ENCODE measurements around the gene NTS.

Gene NTS, protein sequence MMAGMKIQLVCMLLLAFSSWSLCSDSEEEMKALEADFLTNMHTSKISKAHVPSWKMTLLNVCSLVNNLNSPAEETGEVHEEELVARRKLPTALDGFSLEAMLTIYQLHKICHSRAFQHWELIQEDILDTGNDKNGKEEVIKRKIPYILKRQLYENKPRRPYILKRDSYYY

DNA sequence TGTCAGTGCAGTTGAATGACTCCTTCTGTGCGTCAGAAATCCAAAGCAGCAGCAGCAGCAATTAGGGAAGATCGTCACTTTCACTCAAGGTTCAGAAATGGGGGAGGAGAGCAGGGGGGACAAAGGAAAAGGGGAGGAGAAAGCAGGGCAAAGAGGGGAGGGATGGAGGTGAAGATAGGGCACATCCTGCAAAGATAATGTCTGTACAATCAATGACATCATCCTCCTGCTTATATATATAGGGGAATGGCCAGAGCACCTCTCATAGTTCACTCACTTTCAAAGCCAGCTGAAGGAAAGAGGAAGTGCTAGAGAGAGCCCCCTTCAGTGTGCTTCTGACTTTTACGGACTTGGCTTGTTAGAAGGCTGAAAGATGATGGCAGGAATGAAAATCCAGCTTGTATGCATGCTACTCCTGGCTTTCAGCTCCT, at the start of gene NTS:
Gene NTS, plus strand, starts transcription at position 265 of the 431 bp plus-strand sequence. Its CDS starts 109 bp downstream, at position 374.
- DNase-seq (ENCODE audit: low spot score): no peak

DNA sequence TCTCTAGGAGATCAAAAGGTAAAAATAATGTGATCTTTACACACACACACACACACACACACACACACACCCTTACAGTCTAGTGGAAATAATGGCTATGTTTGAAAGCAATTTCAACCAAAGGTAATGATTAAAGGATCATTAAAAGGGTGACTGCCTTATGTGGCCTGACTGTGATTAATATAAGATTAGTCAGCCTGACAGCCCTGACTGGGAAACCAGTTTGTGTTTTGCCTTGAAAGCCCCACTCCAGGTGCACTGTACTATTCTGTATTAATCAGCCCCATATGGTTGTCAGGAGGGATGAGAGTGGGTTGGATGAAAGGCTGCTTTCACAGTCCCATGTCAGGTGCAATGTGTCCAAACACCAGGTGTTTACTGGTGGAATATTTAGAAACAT, 48.3 kb upstream of the NTS start:
- no peak for DNase-seq (ENCODE audit: low spot score)

DNA sequence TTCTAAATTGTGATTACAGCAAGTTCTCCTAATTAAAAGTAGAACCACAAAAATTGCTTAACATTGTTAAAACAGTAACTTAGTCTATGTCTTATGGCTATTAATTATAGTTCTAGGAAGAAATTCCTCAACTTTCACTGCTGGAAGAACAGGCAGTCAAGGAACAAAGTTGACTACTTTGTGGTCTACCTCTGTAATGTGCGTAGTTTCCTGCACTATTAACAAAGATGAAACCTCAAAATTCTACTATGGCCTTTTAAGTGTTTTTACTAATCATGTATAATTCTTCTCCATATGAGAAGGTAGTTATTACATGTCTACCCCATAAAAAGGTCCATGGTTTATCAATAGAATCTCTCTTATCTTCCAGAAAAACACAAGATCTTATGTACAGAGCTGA, 45.5 kb upstream of the NTS start:
- DNase-seq (ENCODE audit: low spot score): no peak

DNA sequence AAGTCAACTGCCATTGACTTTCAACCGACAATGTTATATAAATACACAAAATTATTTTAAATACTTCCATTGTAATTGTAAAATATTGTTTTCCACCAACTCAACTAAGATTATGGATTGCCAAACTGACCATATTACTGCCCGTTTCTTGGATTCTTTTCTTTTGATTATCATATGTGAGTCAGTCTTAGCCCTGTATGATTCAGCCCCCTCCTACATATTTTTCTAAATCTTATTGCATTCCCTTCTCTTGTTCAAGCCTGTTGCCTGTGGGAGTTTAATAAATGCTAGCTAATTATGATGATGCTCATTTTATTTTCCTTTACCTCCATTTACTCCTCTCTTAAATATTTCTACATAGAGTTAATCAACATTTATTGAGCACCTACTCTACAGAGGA, 44.7 kb upstream of the NTS start:
- no peak for DNase-seq (ENCODE audit: low spot score)

DNA sequence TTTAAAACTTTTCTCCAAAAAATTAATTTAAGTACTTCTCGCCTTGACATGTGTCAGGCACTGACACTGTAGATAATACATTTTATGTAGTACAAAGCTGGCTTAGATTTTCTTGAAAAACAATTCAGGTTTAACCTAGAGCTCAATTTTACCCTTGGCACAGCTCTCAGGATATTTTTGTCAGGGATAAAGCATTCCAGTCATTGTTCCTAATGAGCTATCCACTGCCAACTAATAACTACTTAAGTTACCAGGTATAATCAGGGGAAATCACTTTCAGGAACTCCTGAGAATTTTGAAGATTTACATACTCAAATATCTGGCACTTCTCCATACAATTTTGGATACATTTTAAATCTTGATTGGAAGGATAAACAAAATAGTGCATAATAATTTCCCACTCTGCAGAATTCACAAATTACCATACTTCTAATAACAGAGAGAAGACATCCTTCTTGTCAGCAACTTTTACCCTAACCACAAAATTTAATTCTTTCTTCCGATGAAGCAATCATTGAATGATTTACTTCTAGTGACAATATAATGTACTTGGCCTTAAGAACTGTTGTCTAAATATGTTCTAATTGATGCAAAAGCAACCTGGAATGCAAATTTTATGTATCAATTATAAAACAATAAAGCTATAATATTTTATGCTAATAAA, 42.6 kb upstream of the NTS start:
- no peak for DNase-seq (ENCODE audit: low spot score)

DNA sequence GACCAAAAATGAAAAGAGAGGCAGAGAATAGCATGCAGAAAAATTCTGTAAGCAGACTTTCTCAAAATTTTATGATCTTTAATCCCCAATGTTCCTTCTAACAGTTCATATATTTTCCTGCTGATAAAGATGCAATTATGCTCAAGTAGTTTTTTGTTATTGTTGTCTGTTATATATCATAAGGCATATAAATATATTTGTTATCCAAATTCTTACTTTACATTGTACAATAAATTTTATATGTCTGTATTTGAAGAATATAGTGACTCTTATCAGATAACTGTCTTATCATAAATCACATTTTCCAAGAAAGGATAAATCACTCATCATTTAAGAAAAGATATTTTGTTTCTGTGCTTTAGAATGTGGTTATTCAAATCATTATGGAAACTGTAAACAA, 40.5 kb upstream of the NTS start:
- DNase-seq (ENCODE audit: low spot score): no peak

DNA sequence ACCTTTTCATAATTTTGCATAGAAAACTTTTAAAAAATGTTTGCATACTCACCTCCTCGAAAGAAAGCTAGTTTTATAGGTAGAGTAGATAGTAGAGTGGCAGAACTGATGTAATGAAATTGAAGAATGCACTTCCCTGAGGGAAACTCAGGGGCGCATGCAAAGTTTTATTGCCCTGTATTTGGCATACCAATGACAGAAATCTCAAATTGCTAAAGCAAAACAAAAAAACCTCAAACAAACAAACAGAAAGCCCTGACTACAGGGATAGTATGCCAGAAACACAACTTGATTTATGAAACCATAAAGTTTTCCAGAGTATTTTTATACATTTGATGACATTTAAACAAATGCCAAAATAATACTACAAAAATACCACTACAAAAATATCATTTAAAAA, 39.7 kb upstream of the NTS start:
- no peak for DNase-seq (ENCODE audit: low spot score)

DNA sequence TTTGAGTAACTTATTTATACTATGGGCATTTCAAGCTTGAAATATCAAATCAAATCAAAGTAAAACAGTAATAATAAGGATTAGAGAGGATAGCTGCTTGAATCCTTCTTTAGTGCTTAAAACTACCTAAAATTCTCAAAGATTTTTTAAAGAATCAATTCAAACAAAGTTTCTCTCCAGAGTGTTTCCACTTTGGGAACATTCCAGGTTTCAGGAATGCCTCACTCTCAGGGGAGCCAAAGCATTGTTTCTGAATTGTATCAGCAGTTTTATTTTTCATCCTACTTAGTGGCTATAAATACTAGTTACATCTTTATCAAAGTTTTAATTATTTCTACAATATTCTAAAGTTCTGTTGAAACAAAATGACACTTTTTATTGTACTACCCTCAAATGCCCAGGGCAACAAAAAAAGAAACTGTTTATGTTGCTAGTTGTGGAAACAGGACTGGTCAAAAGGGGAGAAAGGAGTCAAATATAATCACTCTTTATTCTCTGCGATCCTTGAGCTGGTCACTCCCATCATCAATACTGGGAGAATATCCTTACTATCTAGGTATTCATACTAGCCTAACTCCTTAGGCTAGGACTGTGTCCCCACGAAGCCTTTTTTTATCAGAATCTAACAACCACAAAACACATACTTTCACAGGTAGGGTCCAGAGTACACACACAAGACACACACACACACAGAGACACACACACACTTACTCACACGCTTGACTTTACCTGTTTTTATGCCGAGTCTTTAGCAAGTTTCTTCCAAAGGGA, 38.5 kb upstream of the NTS start:
- no peak for DNase-seq (ENCODE audit: low spot score)

DNA sequence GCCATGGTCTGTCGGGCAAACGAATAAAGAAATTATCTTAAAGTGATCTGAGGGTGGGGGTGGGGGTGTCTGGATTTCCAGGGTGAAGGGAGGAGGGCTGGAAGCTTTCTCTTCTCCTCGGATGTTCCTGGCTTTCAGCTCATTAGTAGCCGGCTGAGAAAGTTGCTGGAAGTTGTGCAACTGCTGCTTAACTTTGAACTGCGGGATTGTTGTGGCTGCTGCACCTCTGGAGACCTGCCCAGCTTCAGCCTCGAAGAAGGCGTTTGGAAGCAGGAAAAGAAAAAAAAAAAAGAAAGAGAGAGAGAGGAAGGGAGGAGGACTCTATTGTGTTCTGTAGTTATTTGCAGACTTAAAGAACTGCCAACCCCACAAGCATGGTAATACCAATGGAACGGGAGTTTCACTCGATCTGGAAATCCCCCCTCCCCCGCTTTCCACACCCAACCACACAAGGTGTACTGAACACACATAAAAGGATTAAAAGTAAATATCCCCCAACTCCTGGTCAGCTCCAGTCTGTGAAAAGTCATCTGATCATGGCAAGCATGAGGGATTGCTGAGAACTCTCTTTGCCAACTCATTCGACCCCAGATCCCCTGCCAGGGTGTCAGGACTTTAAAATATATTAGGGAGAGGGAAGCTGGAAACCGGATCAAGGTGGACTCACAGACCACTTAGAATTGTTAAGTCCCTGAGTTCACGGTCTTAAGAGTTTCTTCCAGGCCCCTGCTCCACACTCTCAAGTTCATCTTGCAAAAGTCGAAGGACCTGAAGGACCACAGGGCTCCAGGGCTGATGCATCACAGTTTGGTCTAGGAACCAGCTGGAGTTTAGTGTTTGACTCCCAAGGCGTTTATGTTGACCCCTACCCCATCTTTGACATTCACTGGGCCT, 37.7 kb upstream of the NTS start, which contains the start of gene RASSF9:
Gene RASSF9, minus strand, starts transcription at position 213 of the 894 bp plus-strand sequence. Its CDS starts 208 bp downstream, at position 5.
- no peak for DNase-seq (ENCODE audit: low spot score)

DNA sequence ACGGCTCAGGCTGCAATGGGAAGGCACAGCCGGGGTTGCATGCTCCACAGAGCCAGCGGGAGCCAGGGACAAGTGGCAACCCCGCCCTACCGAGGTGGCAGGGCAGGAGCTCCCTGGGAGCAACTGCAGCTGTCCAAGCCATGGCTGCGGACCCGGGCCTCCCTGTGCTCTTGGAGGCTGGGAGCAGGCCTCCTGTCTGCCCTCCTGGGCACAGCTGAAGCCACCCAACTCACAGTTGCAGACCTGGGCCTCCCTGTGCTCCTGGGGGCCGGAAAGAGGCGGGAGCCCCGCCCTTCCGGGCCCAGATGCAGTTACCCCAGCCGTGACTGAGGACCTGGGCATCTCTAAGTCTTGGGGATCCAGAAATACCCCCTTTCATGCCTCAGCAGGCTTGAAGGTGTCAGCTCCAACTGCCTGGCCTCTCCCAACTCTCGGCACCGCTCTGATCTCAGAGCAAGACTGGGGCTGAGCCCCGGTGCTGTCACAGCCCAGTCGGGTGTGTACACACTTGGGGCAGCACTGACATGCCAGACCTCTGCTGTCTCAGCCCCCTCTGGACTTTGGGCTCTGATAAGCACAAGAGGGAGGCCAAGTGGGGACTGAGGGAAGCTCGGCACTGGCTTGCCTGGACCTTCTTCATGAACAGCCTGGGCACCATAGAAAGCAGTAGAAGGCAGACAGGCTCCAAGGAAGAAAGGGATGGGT, 30.3 kb upstream of the NTS start:
- DNase-seq (ENCODE audit: low spot score): no peak

DNA sequence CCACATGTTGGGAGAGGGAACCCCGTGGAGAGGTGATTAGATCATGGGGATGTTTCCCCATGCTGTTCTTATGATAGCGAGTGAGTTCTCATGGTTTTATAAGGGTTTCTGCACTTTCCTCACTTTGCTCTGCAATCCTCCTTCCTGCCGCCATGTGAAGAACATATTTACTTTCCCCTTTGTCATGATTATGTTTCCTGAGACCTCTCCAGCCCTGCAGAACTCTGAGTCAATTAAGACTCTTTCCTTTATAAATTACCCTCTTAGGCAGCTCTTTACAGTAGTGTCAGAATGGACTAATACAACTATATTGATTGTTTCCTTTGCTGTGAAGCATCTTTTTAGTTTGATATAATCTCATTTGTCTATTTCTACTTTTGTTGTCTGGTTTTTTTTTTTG, 24.8 kb upstream of the NTS start:
- no peak for DNase-seq (ENCODE audit: low spot score)

DNA sequence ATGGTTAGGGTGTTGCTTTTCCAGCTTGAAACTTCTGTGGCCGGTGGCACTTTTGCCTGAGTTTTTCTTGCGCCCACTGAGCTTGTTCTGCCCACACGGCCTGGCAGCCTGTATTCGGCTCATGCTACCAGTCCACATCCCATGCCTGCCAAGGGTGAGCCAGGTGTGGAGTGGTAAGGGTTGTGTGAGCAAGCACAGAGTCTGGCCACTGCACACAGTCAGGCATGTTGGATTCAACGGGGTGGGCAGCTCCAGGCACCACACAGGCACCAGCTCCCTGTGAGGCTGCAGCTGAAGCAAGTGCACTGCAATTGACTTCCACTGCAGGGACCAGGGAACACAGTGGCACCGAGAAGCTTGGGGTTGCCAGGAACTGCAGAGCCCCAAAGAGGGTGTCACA, 18.8 kb upstream of the NTS start:
- DNase-seq (ENCODE audit: low spot score): no peak

DNA sequence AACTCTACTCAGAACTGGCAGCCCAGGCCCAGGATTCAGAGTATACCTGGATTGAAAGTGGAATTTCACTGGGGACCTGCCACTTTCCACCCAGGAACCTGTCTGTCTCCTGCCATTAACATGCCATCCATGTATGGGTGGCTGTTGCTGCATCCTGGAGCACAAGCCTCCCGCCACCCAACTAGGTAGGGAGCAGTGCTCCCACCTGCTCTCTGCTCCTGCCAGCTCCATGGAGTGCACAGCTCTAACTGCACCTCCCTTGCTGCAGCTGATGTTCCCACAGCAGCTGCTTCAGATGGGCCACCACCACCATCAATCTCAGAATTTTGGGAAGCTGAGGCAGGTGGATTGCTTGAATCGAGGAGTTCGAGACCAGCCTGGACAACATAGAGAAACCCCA, 17.1 kb upstream of the NTS start:
- DNase-seq (ENCODE audit: low spot score): no peak

DNA sequence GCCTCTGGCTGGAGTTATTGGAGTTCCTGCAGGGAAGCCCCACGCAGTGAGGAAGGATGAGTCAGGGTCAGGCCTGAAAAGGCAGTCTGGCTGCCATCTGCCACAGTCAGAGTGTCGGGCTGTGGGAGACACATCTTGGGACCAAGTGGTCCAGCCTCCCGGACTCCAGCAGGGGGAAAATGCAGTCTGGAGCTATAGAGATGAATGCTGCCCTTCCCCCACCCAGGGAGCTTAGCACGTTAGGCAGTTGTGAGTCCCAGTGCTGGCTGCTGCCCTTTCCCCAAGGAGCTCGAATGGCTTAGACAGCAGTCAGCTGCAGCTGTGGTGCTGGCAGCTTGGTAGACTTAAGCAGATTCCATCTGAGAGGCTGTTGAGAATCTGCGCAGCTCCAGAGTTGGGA, 8.2 kb upstream of the NTS start:
- no peak for DNase-seq (ENCODE audit: low spot score)

DNA sequence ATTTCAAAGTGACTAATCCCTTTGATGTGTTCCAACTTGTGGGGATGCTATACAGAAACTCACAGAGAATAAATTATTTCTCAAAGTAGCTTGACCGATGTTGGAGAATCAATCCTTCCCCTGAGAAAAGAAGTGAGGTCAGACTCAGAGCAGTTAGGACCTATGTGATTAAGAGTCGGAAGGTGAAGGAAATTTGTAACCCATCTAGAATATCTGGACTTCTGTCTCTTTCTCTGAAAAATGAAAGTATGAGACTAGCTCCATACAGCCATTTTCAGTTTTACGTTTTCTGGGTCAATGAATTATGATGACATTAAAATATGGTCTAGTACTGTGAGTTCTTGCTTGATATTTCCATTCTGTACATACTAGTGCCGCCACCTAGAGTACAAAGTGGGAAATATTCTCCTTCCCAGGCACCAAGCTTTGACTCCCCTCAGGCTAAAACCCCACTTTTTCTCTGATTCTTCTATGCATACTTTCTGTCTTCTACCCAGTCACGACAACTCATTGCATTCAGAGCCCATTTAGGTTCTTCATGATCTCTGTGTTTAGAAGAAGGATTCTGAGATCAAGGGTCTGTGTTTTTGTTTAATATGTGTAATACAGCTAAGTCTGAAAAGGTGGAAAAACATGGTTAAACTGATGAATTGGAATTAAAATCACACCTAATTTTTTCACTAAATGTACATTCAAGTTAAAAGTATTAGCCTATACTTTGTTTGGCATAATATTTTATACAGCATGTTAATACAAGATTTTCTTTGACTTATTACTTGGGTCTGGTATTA, 6.9 kb upstream of the NTS start:
- no peak for DNase-seq (ENCODE audit: low spot score)

DNA sequence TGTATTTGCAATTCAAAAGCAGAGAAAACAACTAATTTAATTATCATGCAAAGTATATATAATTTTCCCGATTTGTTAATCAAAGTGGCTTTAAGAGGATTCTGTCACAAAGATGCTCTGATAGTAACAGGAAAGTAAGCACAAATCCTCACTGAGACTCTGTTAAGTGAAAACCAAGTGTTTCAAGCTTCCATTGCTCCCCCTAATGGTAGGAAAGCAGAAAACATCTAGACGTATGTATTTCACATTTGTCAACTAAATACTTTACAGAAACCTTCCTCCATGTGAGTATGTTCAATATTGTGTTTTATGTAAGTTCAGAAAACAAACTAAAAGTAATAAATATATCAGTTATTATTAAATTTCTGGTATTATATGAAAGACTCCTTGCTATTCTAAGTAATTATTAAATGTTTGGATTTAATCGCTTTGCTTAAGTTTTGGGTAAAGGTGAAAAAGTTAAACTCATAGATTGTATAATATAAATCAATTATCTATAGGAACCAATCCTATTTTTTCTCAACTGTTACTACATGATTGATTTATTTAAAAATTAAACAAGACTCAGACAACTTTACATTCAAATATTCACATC, 1.5 kb upstream of the NTS start:
- peak; percentile 4 for DNase-seq (ENCODE audit: low spot score)

DNA sequence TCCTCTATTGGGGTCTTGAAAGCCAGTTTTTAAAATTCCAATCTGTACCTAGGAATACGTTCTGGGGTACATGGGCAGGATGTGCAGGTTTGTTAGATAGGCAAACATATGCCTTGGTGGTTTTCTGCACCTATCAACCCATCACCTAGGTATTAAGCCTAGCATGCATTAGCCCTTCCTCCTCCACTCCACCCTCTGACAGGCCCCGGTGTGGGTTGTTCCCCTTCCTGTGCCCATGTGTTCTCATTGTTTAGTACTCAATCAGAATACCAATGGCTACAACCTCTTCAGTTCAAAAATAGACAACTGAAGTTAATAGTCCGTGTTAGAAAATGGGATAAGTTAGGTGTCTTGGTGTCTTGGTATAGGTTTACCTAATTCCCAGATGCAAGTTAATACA, 3.4 kb downstream of the NTS start:
- DNase-seq (ENCODE audit: low spot score): no peak

DNA sequence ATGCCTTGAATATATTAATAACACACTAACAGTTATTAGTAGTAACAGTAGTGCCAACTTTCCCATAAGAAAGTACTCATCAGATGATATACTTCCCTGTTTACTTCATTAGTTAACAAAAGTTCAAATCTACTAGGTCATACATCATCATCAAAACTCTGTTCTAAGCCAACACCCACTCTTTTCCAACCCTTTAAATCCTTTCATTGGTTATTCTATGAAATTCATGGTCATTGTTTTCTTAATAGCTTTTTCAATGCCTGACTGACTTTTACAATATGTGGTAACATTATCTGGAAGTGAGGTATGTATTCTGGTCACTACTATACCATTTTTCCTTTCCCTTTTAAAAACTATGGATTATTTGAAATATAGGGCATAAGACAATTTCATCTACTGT, 9.7 kb downstream of the NTS start:
- no peak for DNase-seq (ENCODE audit: low spot score)

DNA sequence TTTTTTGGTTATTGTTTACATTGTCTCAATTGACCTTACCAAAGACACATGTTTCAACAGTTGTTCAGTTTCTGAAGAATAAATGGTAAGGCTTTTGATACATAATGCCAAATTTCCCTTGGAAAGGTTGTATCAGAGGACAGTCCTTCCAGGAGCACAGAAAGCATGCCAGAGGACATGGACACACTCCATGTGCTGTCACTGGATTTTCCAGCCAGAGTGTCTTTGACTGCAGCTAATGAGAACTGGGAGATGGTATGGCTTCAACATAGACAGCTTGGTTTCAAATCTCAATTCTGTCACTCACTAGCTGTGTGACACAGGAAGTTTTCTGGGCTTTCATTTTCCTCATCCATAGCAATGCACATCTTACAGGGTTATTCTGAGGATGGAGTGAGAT, 20.6 kb downstream of the NTS start:
- DNase-seq (ENCODE audit: low spot score): no peak

DNA sequence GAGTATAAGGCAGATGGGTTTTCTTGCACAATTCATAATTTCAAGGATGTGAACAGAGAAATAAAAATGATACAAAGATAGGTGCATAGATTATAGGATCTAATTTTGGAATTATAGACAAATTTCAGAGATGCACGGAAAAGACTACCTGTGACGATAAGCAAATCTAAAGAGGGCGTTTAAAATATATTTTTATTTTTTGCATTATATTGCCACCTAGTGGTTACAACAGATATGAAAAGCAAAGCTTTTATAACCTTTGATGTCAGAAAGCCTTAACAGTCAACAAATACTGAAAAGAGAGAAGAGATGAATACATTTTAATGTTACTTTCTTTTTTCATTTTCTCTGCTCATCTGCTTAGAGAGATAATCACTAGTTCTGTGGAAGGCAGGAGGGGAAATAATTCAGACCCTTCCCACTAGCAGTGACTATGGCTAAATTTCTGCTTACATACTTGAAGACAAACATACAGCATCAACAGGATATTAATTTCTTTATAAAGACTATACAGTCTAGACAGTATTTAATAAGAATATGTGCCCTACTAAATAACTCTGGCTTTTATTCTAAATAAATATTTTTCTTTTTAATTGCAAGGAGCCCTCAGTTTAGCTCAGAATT, 46.3 kb downstream of the NTS start:
- DNase-seq (ENCODE audit: low spot score): no peak

Measured in CD4-positive, alpha-beta T cell treated with Interleukin-15 for 4 hours (primary cell).